Neutrophil (primary cell): Measurements from ENCODE around the gene MTERF4.
"Not testable (repeated sequence)": the region's sequence is repeated elsewhere in the genome, so short reads cannot be mapped to it uniquely, and the experiment has no call there.

Experiments used
- H3K27ac ChIP-seq: fragments of 200-600 bp; sonication (generic); 2 replicates; pipeline ENCODE4 v1.5.1; 2016; ENCODE audit warnings: mild to moderate bottlenecking, moderate library complexity
- H3K27me3 ChIP-seq: fragments of 200-600 bp; sonication (generic); 2 replicates; pipeline ENCODE4 v1.6.0; 2016; ENCODE audit warnings: mild to moderate bottlenecking
- H3K36me3 ChIP-seq: fragments of 200-600 bp; sonication (generic); 2 replicates; pipeline ENCODE4 v1.5.1; 2017
- H3K4me1 ChIP-seq, 2 experiments: fragments of 200-600 bp in 1 of 2; sonication (generic) in 1 of 2; 1 replicate in 1 of 2; 2 replicates in 1 of 2; pipeline versions ENCODE4 v1.5.1 to v1.6.1; 2013 to 2016; ENCODE audit warnings: low read depth in 1 of 2, low read length in 1 of 2, mild to moderate bottlenecking in 1 of 2, moderate library complexity in 1 of 2; ENCODE audit not compliant: control insufficient read depth in 1 of 2, insufficient read depth in 1 of 2
- H3K4me3 ChIP-seq, 2 experiments: fragments of 200-600 bp in 1 of 2; sonication (generic) in 1 of 2; 1 replicate in 1 of 2; 2 replicates in 1 of 2; pipeline ENCODE4 v1.5.1; 2013 to 2016; ENCODE audit warnings: low read depth in 1 of 2, low read length in 1 of 2, mild to moderate bottlenecking in 1 of 2, moderate library complexity in 1 of 2
- H3K9me3 ChIP-seq: fragments of 200-600 bp; sonication (generic); 2 replicates; pipeline ENCODE4 v1.5.1; 2016
- CTCF ChIP-seq: fragments of 200-600 bp; sonication (generic); IDR thresholded peaks from 2 replicates; pipeline ENCODE4 v1.5.1; 2016; ENCODE audit warnings: antibody characterized with exemption

Gene MTERF4

GRCh38 chr2:241095594-241096290 lies 6.3 kb downstream of the MTERF4 start:
- H3K4me3 ChIP-seq: no peak overlapping the region
- TF ChIP-seq CTCF: no peak
- H3K27ac ChIP-seq: no peak overlapping the region
- H3K9me3 ChIP-seq: no peaks in the 10 kb centered on the region
- peaks cover 0 to 2% of the 10 kb centered on the region in 2 experiments for H3K4me1 ChIP-seq
- no peaks in the 10 kb centered on the region for H3K27me3 ChIP-seq
- peaks cover 87% of the 10 kb centered on the region for H3K36me3 ChIP-seq

- Histone ChIP-seq H3K27ac (no peak overlapping the region), H3K9me3 (no peaks in the 10 kb centered on the region), H3K36me3 (peaks cover 93% of the 10 kb centered on the region), H3K27me3 (no peaks in the 10 kb centered on the region), H3K4me1 (no peaks in the 10 kb centered on the region), H3K4me3 (no peak overlapping the region)
- TF ChIP-seq CTCF: no peak
Observed at GRCh38 chr2:241094924-241095420, 7.1 kb downstream of the MTERF4 start.

- no peak overlapping the region for H3K4me3 ChIP-seq
- H3K36me3 ChIP-seq: peaks cover 93% of the 10 kb centered on the region
- H3K27ac ChIP-seq: no peak overlapping the region
- no peaks in the 10 kb centered on the region for H3K4me1 ChIP-seq
- no peak for TF ChIP-seq CTCF
- H3K27me3 ChIP-seq: no peaks in the 10 kb centered on the region
- H3K9me3 ChIP-seq: no peaks in the 10 kb centered on the region
Observed at GRCh38 chr2:241094172-241094571, 7.9 kb downstream of the MTERF4 start.

- not testable (repeated sequence) for H3K4me3 ChIP-seq, H3K9me3 ChIP-seq, H3K27ac ChIP-seq, H3K27me3 ChIP-seq, H3K4me1 ChIP-seq
- H3K36me3 ChIP-seq: peaks cover 93% of the 10 kb centered on the region
Observed at GRCh38 chr2:241093133-241093781, 8.8 kb downstream of the MTERF4 start.

GRCh38 chr2:241092677-241093076 lies 9.4 kb downstream of the MTERF4 start:
- H3K4me1 ChIP-seq: no peaks in the 10 kb centered on the region
- H3K4me3 ChIP-seq: no peak overlapping the region
- H3K27ac ChIP-seq: no peak overlapping the region
- no peaks in the 10 kb centered on the region for H3K27me3 ChIP-seq
- no peak for TF ChIP-seq CTCF
- peaks cover 93% of the 10 kb centered on the region for H3K36me3 ChIP-seq
- no peaks in the 10 kb centered on the region for H3K9me3 ChIP-seq

- no peaks in the 10 kb centered on the region for H3K4me1 ChIP-seq
- no peaks in the 10 kb centered on the region for H3K27me3 ChIP-seq
- peaks cover 93% of the 10 kb centered on the region for H3K36me3 ChIP-seq
- TF ChIP-seq CTCF: no peak
- H3K9me3 ChIP-seq: no peaks in the 10 kb centered on the region
- H3K4me3 ChIP-seq: no peak overlapping the region
- no peak overlapping the region for H3K27ac ChIP-seq
Observed at GRCh38 chr2:241091734-241092445, 10.2 kb downstream of the MTERF4 start.
